HG03442 (cell line): ENCODE data around the gene ANO4.
"Not testable (repeated sequence)": the region's sequence is repeated elsewhere in the genome, so short reads cannot be mapped to it uniquely, and the experiment has no call there.

Source experiments
- ATAC-seq: cut with Tn5 transposase; IDR thresholded peaks from one replicate; pipeline ENCODE4 v1.9.1; 2021; ENCODE audit warnings: mild to moderate bottlenecking, moderate library complexity; ENCODE audit not compliant: unreplicated experiment

Gene ANO4

DNA sequence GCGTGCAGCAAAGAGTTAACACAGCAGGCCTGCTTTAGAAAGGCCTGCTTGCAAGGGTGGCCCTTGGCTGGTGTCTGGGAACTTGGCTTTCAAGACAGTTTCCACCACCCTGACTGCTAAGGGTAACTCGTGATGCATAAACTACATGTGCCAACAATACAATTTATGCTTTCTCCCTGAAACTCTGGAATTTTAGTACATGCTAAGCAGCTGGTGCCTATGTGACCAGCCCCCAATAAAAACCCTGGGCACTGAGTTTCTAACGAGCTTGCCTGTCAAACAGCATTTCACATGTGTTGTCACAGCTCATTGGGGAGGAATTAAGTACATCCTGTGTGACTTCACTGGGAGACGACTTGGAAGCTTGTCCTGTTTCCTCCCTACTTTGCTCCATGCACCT lies 282.3 kb downstream of the ANO4 start:
- ATAC-seq: no peak

DNA sequence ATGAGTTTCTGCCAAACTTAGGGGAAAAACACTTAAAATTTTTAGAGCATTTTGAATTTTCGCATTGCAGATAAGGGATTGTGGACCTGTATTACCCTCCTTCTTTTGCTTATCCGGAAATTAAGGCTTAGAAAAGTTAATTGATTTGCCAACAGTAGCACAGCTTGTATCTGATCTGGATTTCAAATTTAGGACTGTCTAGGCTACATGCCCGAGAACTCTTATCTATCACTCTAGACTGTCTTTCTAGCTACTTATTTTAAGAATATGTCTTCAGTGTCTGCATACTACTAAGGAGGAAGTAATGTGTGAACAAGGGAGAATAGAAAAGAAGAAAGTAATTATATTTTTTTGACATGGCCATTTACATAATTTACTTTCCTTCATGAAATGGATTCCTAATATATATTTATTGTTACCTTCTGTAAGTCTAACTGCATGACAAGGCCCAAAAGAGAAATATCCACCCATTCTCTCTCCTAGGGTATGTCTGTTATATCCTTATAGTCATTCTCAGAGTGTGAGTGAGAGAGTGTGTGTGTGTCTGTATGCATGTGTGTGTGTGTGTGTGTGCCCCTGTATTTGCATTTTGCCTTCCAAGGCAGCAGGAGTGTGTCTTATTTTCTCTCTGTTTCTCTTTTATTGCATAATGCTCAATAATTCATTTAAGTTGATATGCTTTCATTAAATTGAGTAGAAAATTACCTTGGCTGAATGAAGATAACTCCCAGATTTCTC lies 283.4 kb downstream of the ANO4 start:
- no peak for ATAC-seq

DNA sequence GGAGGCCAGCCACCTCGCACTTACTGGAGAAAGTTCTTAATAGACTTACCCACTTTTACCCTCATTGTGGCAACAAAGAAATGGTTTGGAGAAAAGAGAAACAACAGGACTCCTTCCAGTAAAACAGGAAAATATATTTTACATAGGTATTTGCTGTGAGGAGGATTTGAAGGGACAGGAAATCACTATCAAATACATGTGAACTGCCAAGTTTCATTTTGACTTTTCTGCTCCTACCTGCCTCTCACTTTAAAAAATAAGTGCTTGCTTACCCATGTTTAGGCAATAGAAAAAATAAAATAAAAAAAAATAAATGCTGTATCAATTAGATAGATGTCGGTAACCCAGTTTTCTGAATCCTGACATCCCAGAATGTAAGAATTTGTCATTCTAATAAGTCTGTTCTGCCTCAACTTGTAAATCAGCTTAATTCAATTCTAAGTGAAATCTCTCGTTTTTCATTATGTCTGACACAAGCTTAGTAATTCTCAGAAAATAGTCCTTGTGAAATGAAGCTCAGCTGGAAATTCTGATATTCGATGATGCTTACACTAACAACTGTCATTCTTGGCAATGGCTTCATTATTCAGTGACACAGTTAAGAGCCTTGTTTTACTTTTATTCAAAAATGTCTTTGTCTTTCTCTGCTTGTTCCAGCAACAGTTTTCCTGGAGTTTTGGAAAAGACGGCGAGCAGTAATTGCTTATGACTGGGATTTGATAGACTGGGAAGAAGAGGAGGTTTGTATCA lies 284.1 kb downstream of the ANO4 start:
- no peak for ATAC-seq

DNA sequence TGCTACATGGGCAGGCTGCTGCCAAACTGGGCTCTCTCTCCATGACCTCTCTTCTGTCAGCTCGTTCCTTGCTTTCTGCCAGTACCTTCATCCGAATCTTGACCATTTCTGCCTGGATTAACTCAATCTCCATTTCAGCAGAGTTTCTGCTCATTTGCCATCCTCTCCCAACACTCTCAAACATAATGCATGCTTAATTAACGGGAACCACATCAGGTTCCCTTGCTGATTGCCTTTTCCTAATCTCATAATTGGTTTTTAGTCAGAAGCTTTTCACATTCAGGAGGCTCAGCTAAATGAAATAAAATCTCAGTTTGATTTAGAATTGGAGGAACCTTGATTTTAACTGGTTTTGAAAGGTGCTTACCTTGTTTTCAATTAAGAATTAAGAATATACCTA lies 288.1 kb downstream of the ANO4 start:
- ATAC-seq: no peak

DNA sequence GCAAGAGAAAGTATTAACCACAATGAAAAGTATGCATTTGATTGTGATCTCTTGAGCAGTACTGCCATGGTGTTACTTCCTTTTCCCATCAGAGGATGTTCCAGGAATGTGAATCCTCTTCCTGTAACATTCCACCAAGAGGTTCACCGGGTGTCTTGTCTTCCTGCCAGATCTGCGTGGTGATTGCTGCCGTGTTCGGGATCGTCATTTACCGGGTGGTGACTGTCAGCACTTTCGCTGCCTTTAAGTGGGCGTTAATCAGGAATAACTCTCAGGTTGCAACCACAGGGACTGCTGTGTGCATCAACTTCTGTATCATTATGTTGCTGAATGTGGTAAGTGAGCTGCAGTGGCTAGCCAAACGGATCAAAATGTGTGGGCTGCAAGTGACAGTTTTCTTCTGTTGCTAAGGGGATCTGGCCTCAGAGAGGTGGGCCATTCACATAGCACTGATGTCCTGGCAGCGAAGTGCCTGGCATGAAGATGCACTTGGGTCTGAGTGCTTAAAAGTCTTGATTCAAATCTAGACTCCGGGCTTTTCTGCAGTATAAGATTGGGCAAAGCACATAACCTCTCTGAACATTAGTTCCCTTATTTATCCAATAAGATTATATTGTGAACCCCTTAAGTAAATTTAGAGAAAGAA lies 292.0 kb downstream of the ANO4 start:
- ATAC-seq: no peak

DNA sequence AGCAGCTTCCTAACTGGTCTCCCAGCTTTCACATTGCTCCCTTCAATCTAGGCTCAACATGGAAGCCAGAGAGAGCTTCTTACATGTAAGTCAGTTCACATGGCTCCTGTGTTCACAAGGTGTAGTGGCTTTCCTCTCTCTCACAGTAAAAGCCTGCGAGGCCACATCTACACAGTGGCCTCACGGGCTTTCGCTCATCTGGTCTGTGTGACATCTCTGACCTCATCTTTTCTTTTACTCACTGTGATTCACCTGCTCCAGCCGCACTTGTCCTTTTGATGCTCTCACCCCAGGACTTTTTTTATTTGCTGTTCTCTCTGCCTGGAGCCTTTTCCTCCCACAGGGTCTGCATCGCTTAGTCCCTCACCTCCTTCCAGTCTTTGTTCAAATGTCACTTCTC lies 293.3 kb downstream of the ANO4 start:
- ATAC-seq: no peak

DNA sequence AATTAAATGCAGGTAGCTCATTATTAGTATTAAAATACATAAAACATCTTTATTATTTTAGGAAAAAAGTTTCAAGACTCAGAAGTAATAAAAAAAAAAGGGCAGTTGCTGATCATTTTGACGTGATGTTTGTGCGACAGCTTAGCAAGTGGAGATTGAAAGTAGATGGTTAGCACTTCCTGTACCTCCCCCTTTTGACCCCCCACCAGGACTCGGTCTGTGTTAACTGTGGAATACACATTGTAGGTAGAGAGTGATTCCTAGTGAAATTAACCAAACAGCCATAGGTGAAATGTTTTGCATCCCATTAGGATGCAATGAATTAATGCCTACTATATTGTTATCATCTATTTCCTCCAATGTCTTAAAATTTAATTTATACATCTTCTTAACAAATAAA lies 294.7 kb downstream of the ANO4 start:
- no peak for ATAC-seq

DNA sequence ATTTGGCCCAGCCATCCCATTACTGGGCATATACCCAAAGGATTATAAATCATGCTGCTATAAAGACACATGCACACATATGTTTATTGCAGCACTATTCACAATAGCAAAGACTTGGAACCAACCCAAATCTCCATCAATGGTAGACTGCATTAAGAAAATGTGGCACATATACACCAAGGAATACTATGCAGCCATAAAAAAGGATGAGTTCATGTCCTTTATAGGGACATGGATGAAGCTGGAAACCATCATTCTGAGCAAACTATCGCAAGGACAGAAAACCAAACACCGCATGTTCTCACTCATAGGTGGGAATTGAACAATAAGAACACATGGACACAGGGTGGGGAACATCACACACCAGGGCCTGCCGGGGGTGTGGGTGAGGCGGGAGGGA lies 295.6 kb downstream of the ANO4 start:
- ATAC-seq: not testable (repeated sequence)

DNA sequence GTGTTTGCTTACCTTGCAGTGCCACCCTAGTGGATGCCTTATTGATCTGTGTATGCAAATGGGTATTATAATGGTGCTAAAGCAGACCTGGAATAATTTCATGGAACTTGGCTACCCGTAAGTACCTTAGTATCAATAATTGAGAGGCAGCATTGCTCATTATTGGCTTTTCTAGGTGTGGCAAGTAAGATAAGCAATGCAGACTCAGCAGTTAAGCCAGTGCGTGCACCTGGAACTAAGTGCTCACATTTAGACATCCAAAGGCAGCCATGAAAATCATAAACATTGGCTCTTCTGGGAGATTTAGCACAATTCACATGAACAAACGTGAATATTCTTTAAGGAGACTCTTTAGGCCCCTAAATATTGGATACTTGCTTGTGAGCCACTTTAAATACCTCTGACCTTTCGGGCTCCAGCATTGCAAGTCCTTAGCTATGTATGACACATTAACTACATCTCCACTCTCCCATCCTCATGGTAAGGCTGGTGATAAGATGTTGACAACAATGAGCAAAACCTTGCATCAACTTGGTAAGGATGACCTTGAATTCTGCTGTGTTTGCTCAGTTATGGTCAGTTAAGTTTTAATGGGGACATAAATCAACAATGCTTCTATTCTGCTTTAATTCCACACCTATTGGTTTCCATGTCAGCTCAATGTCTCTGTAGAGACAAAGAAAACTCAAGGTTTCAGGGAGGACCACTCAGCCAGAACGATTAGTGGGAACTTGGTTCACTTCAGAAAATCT lies 303.4 kb downstream of the ANO4 start:
- ATAC-seq: no peak

DNA sequence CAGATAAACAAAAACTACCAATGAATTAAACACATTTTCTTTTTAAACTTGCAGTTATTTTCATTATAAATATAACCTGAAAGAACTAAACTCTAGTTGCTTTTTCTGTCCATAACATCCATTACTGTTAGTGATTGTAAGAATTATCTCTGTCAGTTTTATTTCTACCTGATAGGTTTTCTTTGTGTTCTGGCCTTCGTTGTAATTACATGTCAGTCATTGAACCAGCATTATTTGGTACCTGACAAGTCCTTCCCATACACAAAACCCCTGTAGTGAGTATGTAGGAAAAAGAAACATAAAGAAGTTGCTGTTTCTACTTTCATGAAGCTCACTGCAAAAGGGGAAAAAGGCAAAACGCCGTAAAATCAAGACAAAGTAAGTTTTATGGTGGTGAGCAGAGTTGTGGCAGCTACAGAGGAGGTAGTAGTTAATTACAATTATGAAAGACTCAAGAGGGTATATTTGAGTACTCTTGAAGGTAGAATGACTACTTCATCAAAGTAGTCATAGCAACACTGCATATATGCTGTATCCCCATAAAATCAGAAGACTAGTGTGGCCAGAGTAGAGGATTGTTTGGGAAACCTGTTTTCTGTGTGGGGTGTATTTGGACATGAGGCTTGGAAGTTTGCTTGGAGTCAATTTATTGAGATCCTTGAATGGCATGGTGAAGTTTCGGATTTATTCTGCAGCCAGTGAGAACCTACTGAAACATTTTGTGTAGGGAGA lies 312.6 kb downstream of the ANO4 start:
- ATAC-seq: no peak

DNA sequence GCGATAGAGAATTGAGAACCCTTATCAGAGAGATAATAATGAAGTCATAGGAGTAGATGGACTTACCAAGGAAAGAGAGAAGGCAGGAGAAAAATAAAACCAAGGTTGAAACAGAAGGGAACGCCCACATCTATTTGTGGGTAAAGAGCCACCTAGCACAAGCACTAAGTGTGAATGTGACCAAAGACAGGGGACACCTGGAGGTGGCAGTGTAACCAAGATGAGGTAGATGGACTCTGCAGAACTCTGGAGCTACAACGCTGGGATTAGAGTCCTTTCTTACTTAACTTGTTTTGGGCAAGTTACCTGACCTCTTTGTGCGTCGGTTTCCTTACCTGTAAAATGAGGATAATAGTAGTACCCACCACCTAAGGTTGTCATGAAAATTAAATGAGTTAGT lies 313.6 kb downstream of the ANO4 start:
- no peak for ATAC-seq

DNA sequence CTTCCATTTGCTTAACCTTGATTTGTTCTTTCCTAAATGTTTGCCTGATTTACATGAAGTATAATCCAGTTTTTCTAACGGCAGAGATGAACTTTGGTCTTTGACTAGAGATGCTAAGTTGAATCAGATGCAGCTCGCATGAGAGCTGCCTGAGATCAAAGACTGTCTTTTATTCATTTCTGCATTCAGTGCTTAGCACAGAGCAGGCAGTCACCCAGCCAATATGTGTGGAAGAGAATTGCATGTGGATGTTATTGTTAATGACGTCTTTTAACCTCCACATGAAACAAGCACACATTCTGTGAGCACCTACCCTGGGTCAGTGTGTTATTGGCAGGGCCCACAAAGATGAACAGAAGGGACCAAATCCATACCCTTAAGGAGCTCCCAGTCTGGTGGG lies 316.3 kb downstream of the ANO4 start:
- ATAC-seq: no peak

DNA sequence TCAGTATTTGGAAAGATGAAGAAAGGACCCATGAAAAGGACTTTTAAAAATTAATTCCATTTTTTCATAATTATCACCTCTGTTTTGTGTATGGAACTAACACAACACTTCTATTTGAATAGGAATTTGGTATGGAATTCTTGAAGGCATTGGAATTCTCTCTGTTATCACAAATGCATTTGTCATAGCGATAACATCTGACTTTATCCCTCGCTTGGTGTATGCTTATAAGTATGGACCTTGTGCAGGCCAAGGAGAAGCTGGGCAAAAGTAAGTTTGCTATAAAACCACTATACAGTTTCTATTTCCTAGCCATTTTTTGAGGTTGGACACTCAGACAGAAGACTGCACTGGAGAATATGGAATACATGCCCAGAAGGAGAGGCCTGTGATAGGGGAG lies 316.9 kb downstream of the ANO4 start:
- ATAC-seq: no peak

DNA sequence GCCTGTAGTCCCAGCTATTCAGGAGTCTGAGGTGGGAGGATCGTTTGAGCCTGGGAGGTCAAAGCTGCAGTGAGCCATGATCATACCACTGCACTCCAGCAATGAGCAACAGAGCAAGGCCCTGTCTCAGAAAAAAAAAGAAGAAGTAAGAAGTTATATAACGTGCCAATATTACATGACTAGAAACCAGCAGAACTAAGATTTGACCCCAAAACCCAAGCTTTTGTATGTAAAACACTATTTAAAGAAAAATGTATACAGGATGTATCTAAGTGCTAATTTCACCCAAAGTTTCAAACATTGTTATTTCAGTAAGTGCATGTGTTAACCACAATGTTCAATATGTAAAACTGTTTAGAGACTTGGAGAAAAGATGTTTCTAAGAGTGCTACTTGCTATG lies 320.8 kb downstream of the ANO4 start:
- peak; percentile 50 for ATAC-seq

DNA sequence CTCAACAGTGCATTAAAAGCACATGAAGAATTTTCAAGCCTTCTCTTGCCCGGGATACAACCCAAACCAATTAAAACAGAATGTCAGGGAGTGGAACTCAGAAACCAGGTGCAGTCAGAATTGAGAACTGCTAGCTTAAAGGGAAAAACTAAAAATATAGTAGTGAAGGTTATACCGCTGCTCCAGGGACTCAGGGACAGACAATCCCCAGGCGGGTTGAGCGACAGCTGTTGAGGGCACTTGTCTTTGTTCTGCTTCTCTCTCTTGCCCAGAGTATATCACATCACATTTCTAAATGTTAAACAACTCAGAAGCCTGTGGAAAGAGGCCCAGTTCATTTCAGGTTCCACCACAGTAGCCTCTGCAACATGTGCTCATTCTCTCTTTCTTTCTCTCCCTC lies 322.3 kb downstream of the ANO4 start:
- ATAC-seq: no peak

DNA sequence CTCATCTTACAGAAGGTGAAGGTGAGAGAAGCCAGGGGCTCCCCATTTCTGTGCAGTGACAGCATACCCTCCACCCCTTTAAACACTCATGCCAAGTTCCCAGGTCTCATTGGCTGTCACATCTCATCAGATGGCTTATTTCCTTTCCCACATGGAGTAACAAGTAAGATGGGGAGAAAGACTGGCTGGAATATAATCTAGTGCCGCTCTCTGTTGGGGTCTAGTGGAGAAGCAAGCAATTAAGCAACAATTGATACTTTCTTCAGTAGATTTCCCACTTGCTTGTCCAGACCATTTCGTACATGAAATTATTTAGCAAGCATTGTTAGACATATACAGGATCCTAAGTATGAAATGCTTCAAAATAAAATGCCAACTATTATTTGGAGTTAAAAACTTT lies 323.3 kb downstream of the ANO4 start:
- no peak for ATAC-seq

DNA sequence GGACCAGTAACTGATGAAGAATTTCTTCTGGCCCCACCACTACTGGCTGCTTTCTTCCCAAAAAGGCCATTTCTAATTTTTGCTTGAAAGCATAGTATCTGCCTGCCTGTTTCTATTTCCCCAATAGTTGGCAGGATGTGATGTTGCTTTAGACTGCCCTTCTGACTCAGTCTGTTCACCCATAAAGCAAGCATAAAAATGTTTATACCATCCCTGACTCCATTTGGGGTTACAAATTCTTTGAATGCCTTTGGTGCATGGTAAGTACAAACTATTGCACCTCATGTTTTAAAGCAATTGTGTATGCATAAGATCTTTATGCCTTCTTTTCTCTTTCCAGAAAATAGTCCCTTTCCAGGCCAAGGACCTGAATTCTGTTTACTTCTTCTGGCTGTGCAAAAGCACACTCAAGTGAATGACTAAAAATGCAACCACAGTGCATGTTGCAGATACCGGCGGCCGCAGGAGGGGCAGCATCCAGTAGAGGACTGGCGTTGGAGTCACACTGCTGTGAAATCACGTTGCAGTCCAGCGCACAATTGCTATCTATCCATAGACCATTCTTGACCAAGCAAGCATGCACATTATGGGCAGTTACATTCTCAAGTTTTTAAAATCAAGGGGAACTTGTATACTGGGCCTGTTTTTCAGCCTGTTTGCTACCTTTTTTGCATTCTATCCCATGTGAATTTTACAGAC lies 333.1 kb downstream of the ANO4 start:
- ATAC-seq: no peak

DNA sequence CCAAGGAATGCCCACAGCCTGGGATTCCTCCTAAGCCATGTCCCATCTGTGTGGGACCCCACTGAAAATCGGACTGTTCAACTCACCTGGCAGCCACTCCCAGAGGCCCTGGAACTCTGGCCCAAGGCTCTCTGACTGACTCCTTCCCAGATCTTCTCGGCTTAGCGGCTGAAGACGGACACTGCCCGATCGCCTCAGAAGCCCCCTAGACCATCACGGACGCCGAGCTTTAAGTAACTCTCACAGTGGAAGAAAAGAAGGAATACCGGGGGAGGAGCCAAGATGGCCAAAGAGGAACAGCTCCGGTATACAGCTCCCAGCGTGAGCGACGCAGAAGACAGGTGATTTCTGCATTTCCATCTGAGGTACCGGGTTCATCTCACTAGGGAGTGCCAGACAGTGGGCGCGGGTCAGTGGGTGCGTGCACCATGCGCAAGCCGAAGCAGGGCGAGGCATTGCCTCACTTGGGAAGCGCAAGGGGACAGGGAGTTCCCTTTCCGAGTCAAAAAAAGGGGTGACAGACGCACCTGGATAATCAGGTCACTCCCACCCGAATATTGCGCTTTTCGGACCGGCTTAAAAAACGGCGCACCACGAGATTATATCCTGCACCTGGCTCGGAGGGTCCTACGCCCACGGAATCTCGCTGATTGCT lies 351.3 kb downstream of the ANO4 start:
- not testable (repeated sequence) for ATAC-seq

DNA sequence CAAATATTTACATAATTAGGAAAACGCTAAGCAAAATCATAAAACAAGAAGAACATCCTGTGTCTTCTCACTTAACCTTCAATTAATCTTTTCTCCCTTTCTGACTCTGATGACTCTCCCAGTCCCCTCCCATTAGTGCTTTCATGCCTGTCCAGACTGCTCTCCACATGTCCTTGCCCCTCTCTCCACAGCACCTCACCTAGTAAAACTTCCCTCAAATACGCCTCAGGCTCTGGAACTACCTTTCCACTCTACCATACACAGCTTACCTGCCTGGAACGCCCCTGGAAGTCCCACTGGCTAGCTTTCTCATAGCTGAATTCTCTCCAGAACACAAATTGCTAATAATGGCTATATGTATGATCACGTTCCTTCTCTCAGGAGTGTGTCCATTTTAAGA lies 370.7 kb downstream of the ANO4 start:
- no peak for ATAC-seq

DNA sequence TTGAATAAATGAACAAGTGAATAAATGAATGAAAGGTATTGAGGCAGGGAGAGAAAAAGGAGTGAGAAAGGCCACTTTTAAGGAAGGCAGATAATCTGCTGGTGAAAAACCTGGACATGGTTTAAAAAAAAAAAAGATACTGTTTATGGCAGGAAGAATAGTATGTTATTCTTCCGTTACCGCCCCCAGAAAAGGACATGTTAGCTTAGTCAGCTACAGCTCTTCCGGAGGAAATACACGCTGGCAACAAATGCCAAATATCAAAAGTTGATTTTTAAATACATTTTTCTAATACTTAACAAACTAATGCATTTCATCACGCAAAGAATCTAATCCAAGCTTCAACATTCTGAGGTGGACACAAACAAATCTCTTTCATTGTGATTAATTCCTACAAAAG lies 372.3 kb downstream of the ANO4 start:
- no peak for ATAC-seq
